SK-N-SH (cell line): Measurements from ENCODE around the gene MIER1. TPM values are rescaled to one million over a fixed set of nuclear protein-coding genes. Genes with fewer than 3 reads are reported as not detected.

Experiments used
- CTCF ChIA-PET: fragments of 300-600, 350-600 bp; formaldehyde crosslinking; extraction: SDS; loops from one replicate; lab custom pipeline; 2021; lab: Yijun Ruan, JAX
- POLR2A ChIA-PET: fragments of 350-600 bp; sonication (Branson Sonifier 250); formaldehyde crosslinking; extraction: SDS; loops from one replicate; lab custom pipeline; 2020; ENCODE audit warnings: antibody characterized with exemption, inconsistent platforms; lab: Yijun Ruan, JAX
- DNase-seq: peaks from one replicate; pipeline ENCODE4 v3.0.0; 2012
- H2AFZ ChIP-seq: fragments of 200-600 bp; sonication (generic); 2 replicates; pipeline ENCODE4 v1.8.1; 2016; ENCODE audit warnings: antibody characterized with exemption, mild to moderate bottlenecking, low read depth
- H3F3A ChIP-seq: fragments of 200-600 bp; sonication (generic); replicated peaks from 2 replicates; pipeline ENCODE3; 2016; ENCODE audit warnings: antibody characterized with exemption, mild to moderate bottlenecking; ENCODE audit not compliant: insufficient read depth
- H3K27ac ChIP-seq, 2 experiments: fragments of 200-500 bp in 1 of 2; fragments of 200-600 bp in 1 of 2; sonication (Bioruptor generic) in 1 of 2; sonication (generic), shearing (Covaris generic) in 1 of 2; 2 replicates each; pipeline versions ENCODE4 v1.5.1 to v1.6.1; 2014 to 2016; ENCODE audit warnings: low read depth in 2 of 2, inconsistent platforms in 1 of 2, low read length in 1 of 2, mild to moderate bottlenecking in 1 of 2, mixed read lengths in 1 of 2
- H3K27me3 ChIP-seq: fragments of 200-600 bp; sonication (generic), shearing (Covaris generic); 2 replicates; pipeline ENCODE4 v1.6.1; 2016; ENCODE audit warnings: mixed run types; ENCODE audit not compliant: insufficient read depth
- H3K36me3 ChIP-seq, 2 experiments: fragments of 200-500 bp in 1 of 2; fragments of 200-600 bp in 1 of 2; sonication (Bioruptor generic) in 1 of 2; sonication (generic) in 1 of 2; replicated peaks in 1 of 2; 2 replicates each; pipeline versions ENCODE3 to v1.5.1; 2014 to 2016; ENCODE audit warnings: low read length in 1 of 2, mild to moderate bottlenecking in 1 of 2; ENCODE audit not compliant: insufficient read depth in 2 of 2, control insufficient read depth in 1 of 2
- H3K4me1 ChIP-seq, 2 experiments: fragments of 200-500 bp in 1 of 2; fragments of 200-600 bp in 1 of 2; sonication (Bioruptor generic) in 1 of 2; sonication (generic), shearing (Covaris generic) in 1 of 2; 2 replicates each; pipeline versions ENCODE4 v1.5.1 to v1.6.1; 2014 to 2016; ENCODE audit warnings: low read depth in 1 of 2, low read length in 1 of 2, mixed run types in 1 of 2; ENCODE audit not compliant: insufficient read depth in 2 of 2, control insufficient read depth in 1 of 2
- H3K4me2 ChIP-seq: fragments of 200-600 bp; sonication (generic), shearing (Covaris generic); 2 replicates; pipeline ENCODE4 v1.6.1; 2017; ENCODE audit warnings: mixed run types
- H3K4me3 ChIP-seq, 2 experiments: fragments of 200-500 bp in 1 of 2; fragments of 200-600 bp in 1 of 2; sonication (Bioruptor generic) in 1 of 2; sonication (generic), shearing (Covaris generic) in 1 of 2; 2 replicates each; pipeline versions ENCODE4 v1.5.1 to v1.8.1; 2014 to 2016; ENCODE audit warnings: low read depth in 2 of 2, inconsistent platforms in 1 of 2, low read length in 1 of 2, mild to moderate bottlenecking in 1 of 2, mixed read lengths in 1 of 2, moderate library complexity in 1 of 2
- H3K79me2 ChIP-seq: fragments of 200-600 bp; sonication (generic); 2 replicates; pipeline ENCODE4 v1.8.1; 2017; ENCODE audit warnings: mild to moderate bottlenecking; ENCODE audit not compliant: insufficient read depth
- H3K9ac ChIP-seq: fragments of 200-600 bp; sonication (generic); 2 replicates; pipeline ENCODE4 v1.6.1; 2017; ENCODE audit warnings: mixed run types
- H3K9me2 ChIP-seq: fragments of 200-600 bp; sonication (generic); 2 replicates; pipeline ENCODE4 v1.6.1; 2017; ENCODE audit warnings: mixed run types
- H3K9me3 ChIP-seq: fragments of 200-600 bp; sonication (generic); 2 replicates; pipeline ENCODE4 v1.6.1; 2017; ENCODE audit warnings: mixed run types, mild to moderate bottlenecking, moderate library complexity
- H4K20me1 ChIP-seq: fragments of 200-600 bp; sonication (generic); 2 replicates; pipeline ENCODE4 v1.6.1; 2017; ENCODE audit warnings: mild to moderate bottlenecking, mixed run types; ENCODE audit not compliant: insufficient read depth
- CHD2 ChIP-seq: fragments of 150-350 bp; IDR thresholded peaks from 2 replicates; pipeline ENCODE4 v1.6.1; 2018; ENCODE audit warnings: low read length; ENCODE audit not compliant: partially characterized antibody
- FOXJ3 ChIP-seq: sonication (generic); formaldehyde crosslinking; IDR thresholded peaks from 2 replicates; pipeline ENCODE4 v1.5.1; 2020; ENCODE audit warnings: mild to moderate bottlenecking, missing genetic modification reagents
- FOXM1 ChIP-seq: IDR thresholded peaks from 2 replicates; pipeline ENCODE4 v1.4.0; 2012; ENCODE audit warnings: low read depth, mild to moderate bottlenecking
- GATA2 ChIP-seq: sonication (generic); formaldehyde crosslinking; IDR thresholded peaks from 2 replicates; pipeline ENCODE4 v1.5.0; 2020; ENCODE audit warnings: mild to moderate bottlenecking, missing genetic modification reagents
- JUND ChIP-seq: IDR thresholded peaks from 2 replicates; pipeline ENCODE4 v1.4.0; 2012
- MEF2A ChIP-seq: IDR thresholded peaks from 2 replicates; pipeline ENCODE4 v1.4.0; 2012; ENCODE audit warnings: low read depth, borderline replicate concordance
- MXI1 ChIP-seq: IDR thresholded peaks from 2 replicates; pipeline ENCODE4 v1.6.1; 2012; ENCODE audit warnings: mild to moderate bottlenecking, low read depth, low read length, improper control_type of control experiment
- NFIC ChIP-seq: IDR thresholded peaks from 2 replicates; pipeline ENCODE4 v1.4.0; 2012; ENCODE audit warnings: borderline replicate concordance
- NRF1 ChIP-seq: IDR thresholded peaks from 2 replicates; pipeline ENCODE4 v1.6.1; 2012; ENCODE audit warnings: low read depth, mild to moderate bottlenecking, low read length
- POLR2AphosphoS5 ChIP-seq: IDR thresholded peaks from 2 replicates; pipeline ENCODE4 v1.6.1; 2012; ENCODE audit warnings: low read depth, low read length
- RCOR1 ChIP-seq: fragments of 150-350 bp; IDR thresholded peaks from 2 replicates; pipeline ENCODE4 v1.6.1; 2017; ENCODE audit warnings: antibody characterized with exemption, low read length
- SIN3A ChIP-seq: IDR thresholded peaks from 2 replicates; pipeline ENCODE4 v1.6.1; 2012; ENCODE audit warnings: low read depth, mild to moderate bottlenecking, low read length, moderate library complexity, borderline replicate concordance
- TCF12 ChIP-seq: IDR thresholded peaks from 2 replicates; pipeline ENCODE4 v1.4.0; 2012
- TEAD4 ChIP-seq: IDR thresholded peaks from 2 replicates; pipeline ENCODE4 v1.4.0; 2012; ENCODE audit warnings: mild to moderate bottlenecking, borderline replicate concordance; ENCODE audit not compliant: insufficient read depth
- USF2 ChIP-seq: fragments of 150-350 bp; IDR thresholded peaks from 2 replicates; pipeline ENCODE4 v1.6.1; 2017; ENCODE audit warnings: antibody characterized with exemption, low read length, low read depth, borderline replicate concordance
- ZBTB33 ChIP-seq: IDR thresholded peaks from 2 replicates; pipeline ENCODE4 v1.4.0; 2012; ENCODE audit warnings: low read depth, borderline replicate concordance
- WGBS: methylation state at CpG from one replicate; pipeline ENCODE4 v1.1.6; 2017; ENCODE audit warnings: low lambda C conversion rate; 5-methylcytosine and 5-hydroxymethylcytosine counted together
- polyA plus RNA-seq, 3 experiments: library from polyadenylated mRNA; depleted of rRNA; stranded (reverse); fragments of >200 nt; gene quantifications; 2 replicates each; pipeline ENCODE4 v1.2.3, GENCODE V29; 2012
- TF ChIP-seq, protein P1 (sequence below): IDR thresholded peaks from 2 replicates; pipeline ENCODE4 v1.4.0; 2012; ENCODE audit warnings: low read depth
- TF ChIP-seq, protein P2 (sequence below): fragments of 200-600 bp; sonication (generic); IDR thresholded peaks from 2 replicates; pipeline ENCODE4 v1.6.1; 2017; ENCODE audit warnings: antibody characterized with exemption, mild to moderate bottlenecking, moderate library complexity
- TF ChIP-seq, protein P3 (sequence below): IDR thresholded peaks from 2 replicates; pipeline ENCODE4 v1.6.1; 2012; ENCODE audit warnings: mild to moderate bottlenecking, low read depth, low read length, moderate library complexity

Gene MIER1
- polyA plus RNA-seq, 1 of the 3 experiments (the other 2 are of a cell fraction), result 4.4 TPM

DNA sequence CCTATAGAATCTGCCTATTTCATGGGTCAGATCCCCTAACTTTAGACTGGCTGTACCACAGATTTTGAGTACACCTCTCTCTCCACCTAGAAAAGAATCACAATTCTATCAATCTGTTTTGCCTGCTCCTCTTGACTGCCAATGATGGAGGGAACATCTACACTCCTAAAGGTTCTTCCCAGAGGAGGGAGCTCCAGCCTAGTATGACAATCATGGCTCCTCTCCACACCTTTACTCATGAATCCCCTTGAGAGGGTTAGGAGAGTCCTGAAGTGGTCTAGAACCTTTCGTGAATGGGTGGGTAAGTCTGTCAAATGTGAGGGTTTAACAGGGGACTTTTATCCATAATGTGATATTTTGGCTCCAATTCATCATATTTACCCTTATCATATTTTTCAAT lies 48.1 kb upstream of the MIER1 start (continued):
- no peak for TF ChIP-seq MEF2A

DNA sequence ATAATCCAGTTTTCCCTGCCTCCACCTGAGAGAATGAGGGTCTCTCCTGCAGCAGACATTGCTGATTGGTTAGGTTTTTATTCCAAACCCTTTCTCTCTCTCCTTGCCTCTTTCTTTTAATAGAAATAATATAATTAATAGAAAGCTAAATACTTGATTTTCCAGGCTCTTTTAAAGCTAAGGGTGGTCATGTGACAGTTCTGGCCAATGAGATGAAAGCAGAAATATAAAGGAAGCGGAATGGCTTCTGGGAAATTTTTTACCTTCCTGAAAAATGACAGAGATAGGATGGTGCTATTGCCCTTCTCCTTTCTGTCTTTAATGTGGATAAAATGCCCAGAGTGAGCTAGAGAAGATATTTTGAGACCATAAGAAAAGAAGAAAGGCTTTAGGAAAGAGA lies 35.8 kb upstream of the MIER1 start:
- H3K27ac ChIP-seq, result no peak overlapping the region

DNA sequence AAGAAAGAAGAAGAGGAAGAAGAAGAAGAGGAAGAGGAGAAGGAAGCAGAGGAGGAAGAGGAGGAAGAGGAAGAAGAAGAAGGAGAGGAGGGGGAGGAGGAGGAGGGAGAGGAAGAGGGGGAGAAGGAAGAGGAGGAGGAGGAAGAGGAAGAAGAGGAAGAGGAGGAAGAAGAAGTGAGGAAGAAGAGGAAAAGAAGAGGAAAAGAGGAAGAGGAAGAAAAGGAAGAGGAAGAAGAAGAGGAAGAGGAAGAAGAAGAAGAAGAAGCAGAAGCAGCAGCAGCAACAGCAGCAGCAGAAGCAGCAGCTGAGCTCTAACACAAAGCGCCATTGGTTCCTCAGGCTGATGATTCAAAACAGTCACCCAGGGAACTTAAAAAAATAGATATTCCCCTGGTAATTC lies 34.2 kb upstream of the MIER1 start:
- CTCF ChIA-PET, result no interaction called here

More for the DNA sequence above, 35.8 kb upstream of the MIER1 start:
- no peaks in the 10 kb centered on the region for H3K9me2 ChIP-seq
- H3K9ac ChIP-seq, result no peak overlapping the region
- no peaks in the 10 kb centered on the region for H3K27me3 ChIP-seq
- H3K4me2 ChIP-seq, result no peak overlapping the region
- H3F3A ChIP-seq, result no peaks in the 10 kb centered on the region
- WGBS, result 94% methylated on average over 1 of the region's 1 CpG
- no peaks in the 10 kb centered on the region for H4K20me1 ChIP-seq
- no peak for DNase-seq
- H3K9me3 ChIP-seq, result no peaks in the 10 kb centered on the region
- no peaks in the 10 kb centered on the region for H3K79me2 ChIP-seq
- no peaks in the 10 kb centered on the region for H3K36me3 ChIP-seq
- no peaks in the 10 kb centered on the region for H3K4me1 ChIP-seq
- TF ChIP-seq NFIC, result no peak
- no peak for TF ChIP-seq POLR2AphosphoS5
- TF ChIP-seq, protein P1, sequence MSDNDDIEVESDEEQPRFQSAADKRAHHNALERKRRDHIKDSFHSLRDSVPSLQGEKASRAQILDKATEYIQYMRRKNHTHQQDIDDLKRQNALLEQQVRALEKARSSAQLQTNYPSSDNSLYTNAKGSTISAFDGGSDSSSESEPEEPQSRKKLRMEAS, result no peak
- TF ChIP-seq TEAD4, result no peak
- no peak for TF ChIP-seq GATA2 (CRISPR knock-in tag)
- TF ChIP-seq USF2, result no peak
- TF ChIP-seq RCOR1, result no peak
- no peak overlapping the region for H2AFZ ChIP-seq
- CTCF ChIA-PET, result interaction anchor here (1.0 kb wide), 1 partner anchor 131 kb away, joined by 3 read pairs; no protein-coding TSS in a partner anchor
- POLR2A ChIA-PET, result no interaction called here
- no peak overlapping the region for H3K4me3 ChIP-seq

More for the DNA sequence above, 34.2 kb upstream of the MIER1 start:
- Histone ChIP-seq H4K20me1 (no peaks in the 10 kb centered on the region), H3K9me3 (no peaks in the 10 kb centered on the region), H3K36me3 (no peaks in the 10 kb centered on the region), H3K9ac (no peak overlapping the region), H3K79me2 (no peaks in the 10 kb centered on the region), H2AFZ (no peak overlapping the region), H3K4me1 (no peaks in the 10 kb centered on the region), H3K4me3 (no peak overlapping the region), H3K27ac (no peak overlapping the region), H3K9me2 (no peaks in the 10 kb centered on the region), H3K27me3 (no peaks in the 10 kb centered on the region), H3K4me2 (no peak overlapping the region), H3F3A (peaks cover 3% of the 10 kb centered on the region)
- POLR2A ChIA-PET, result no interaction called here
- TF ChIP-seq, protein P1, result no peak
- TF ChIP-seq NRF1 (no peak), CHD2 (no peak), FOXM1 (no peak), JUND (no peak), TCF12 (no peak), SIN3A (no peak), ZBTB33 (no peak), FOXJ3 (no peak), MXI1 (no peak)
- TF ChIP-seq, protein P2, sequence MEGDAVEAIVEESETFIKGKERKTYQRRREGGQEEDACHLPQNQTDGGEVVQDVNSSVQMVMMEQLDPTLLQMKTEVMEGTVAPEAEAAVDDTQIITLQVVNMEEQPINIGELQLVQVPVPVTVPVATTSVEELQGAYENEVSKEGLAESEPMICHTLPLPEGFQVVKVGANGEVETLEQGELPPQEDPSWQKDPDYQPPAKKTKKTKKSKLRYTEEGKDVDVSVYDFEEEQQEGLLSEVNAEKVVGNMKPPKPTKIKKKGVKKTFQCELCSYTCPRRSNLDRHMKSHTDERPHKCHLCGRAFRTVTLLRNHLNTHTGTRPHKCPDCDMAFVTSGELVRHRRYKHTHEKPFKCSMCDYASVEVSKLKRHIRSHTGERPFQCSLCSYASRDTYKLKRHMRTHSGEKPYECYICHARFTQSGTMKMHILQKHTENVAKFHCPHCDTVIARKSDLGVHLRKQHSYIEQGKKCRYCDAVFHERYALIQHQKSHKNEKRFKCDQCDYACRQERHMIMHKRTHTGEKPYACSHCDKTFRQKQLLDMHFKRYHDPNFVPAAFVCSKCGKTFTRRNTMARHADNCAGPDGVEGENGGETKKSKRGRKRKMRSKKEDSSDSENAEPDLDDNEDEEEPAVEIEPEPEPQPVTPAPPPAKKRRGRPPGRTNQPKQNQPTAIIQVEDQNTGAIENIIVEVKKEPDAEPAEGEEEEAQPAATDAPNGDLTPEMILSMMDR, result no peak
- TF ChIP-seq, protein P3, sequence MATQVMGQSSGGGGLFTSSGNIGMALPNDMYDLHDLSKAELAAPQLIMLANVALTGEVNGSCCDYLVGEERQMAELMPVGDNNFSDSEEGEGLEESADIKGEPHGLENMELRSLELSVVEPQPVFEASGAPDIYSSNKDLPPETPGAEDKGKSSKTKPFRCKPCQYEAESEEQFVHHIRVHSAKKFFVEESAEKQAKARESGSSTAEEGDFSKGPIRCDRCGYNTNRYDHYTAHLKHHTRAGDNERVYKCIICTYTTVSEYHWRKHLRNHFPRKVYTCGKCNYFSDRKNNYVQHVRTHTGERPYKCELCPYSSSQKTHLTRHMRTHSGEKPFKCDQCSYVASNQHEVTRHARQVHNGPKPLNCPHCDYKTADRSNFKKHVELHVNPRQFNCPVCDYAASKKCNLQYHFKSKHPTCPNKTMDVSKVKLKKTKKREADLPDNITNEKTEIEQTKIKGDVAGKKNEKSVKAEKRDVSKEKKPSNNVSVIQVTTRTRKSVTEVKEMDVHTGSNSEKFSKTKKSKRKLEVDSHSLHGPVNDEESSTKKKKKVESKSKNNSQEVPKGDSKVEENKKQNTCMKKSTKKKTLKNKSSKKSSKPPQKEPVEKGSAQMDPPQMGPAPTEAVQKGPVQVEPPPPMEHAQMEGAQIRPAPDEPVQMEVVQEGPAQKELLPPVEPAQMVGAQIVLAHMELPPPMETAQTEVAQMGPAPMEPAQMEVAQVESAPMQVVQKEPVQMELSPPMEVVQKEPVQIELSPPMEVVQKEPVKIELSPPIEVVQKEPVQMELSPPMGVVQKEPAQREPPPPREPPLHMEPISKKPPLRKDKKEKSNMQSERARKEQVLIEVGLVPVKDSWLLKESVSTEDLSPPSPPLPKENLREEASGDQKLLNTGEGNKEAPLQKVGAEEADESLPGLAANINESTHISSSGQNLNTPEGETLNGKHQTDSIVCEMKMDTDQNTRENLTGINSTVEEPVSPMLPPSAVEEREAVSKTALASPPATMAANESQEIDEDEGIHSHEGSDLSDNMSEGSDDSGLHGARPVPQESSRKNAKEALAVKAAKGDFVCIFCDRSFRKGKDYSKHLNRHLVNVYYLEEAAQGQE, result no peak
- no peak for DNase-seq
- 100% methylated on average over 1 of the region's 1 CpG for WGBS
